PC-3 (cell line): ENCODE results near the gene NDUFA8. TPM values are rescaled to one million over a fixed set of nuclear protein-coding genes. Genes with fewer than 3 reads are reported as not detected.
A peak's percentile ranks its signal among the peaks of the same experiment; 100 is the strongest.

Experiments
- ATAC-seq: fragments of 200-7000 bp; cut with Tn5 transposase; 2 replicates; pipeline ENCODE4 v1.9.1; 2020; ENCODE audit warnings: mild to moderate bottlenecking, moderate library complexity
- BruUV-seq: library from RNA; stranded (reverse); fragments of 400-500 nt; replicated peaks from 2 replicates; lab custom pipeline; 2021; lab: Mats Ljungman, UMichigan
- CTCF ChIA-PET: fragments of 300-600 bp; sonication (Branson Sonifier 250); formaldehyde crosslinking; loops from one replicate; lab custom pipeline; 2022; ENCODE audit warnings: antibody characterized with exemption; lab: Charles Lee
- POLR2A ChIA-PET: fragments of 300-600 bp; sonication (Branson Sonifier 250); formaldehyde crosslinking; loops from one replicate; lab custom pipeline; 2022; ENCODE audit warnings: antibody characterized with exemption; ENCODE audit not compliant: unreplicated experiment; lab: Charles Lee
- DNase-seq: peaks from one replicate; pipeline ENCODE4 v3.0.0-alpha.2; 2015
- H2AFZ ChIP-seq: fragments of 300-600 bp; sonication (generic); 2 replicates; pipeline ENCODE4 v1.6.0; 2016; ENCODE audit warnings: antibody characterized with exemption, low read length
- H3F3A ChIP-seq: fragments of 300-600 bp; sonication (generic); one replicate; pipeline ENCODE4 v1.6.0; 2017; ENCODE audit warnings: antibody characterized with exemption, low read length, control low read depth, mild to moderate bottlenecking; ENCODE audit not compliant: unreplicated experiment
- H3K27ac ChIP-seq: fragments of 300-600 bp; sonication (generic); 2 replicates; pipeline ENCODE4 v1.5.1; 2016; ENCODE audit warnings: mild to moderate bottlenecking, low read length
- H3K27me3 ChIP-seq: fragments of 300-600 bp; sonication (generic); 2 replicates; pipeline ENCODE4 v1.6.1; 2016; ENCODE audit warnings: low read length, mixed read lengths
- H3K36me3 ChIP-seq: fragments of 300-600 bp; sonication (generic); 2 replicates; pipeline ENCODE4 v1.6.1; 2016; ENCODE audit warnings: low read depth, mixed run types, low read length, mixed read lengths
- H3K4me1 ChIP-seq: fragments of 300-600 bp; sonication (generic); 2 replicates; pipeline ENCODE4 v1.5.1; 2016; ENCODE audit warnings: low read length; ENCODE audit not compliant: insufficient read depth
- H3K4me2 ChIP-seq: fragments of 300-600 bp; sonication (generic); 2 replicates; pipeline ENCODE4 v1.6.0; 2016; ENCODE audit warnings: low read length
- H3K4me3 ChIP-seq: fragments of 300-600 bp; sonication (generic); 2 replicates; pipeline ENCODE4 v1.5.1; 2016; ENCODE audit warnings: mild to moderate bottlenecking, low read length, mixed read lengths
- H3K79me2 ChIP-seq: fragments of 300-600 bp; sonication (generic); 2 replicates; pipeline ENCODE4 v1.6.1; 2017; ENCODE audit warnings: low read length, mixed read lengths
- H3K9ac ChIP-seq: fragments of 300-600 bp; sonication (generic); 2 replicates; pipeline ENCODE4 v1.6.0; 2016; ENCODE audit warnings: mild to moderate bottlenecking, low read length
- H3K9me2 ChIP-seq: fragments of 300-600 bp; sonication (generic); replicated peaks from 2 replicates; pipeline ENCODE4 v1.6.1; 2016; ENCODE audit warnings: mixed run types, low read length, mixed read lengths
- H3K9me3 ChIP-seq: fragments of 300-600 bp; sonication (generic); 2 replicates; pipeline ENCODE4 v1.6.1; 2016; ENCODE audit warnings: low read length, mixed read lengths
- H4K20me1 ChIP-seq: fragments of 300-600 bp; sonication (generic); 2 replicates; pipeline ENCODE4 v1.6.1; 2016; ENCODE audit warnings: low read length, mixed read lengths
- CTCF ChIP-seq: fragments of 300-600 bp; sonication (generic); conservative IDR thresholded peaks from 2 replicates; pipeline ENCODE4 v1.5.1; 2017; ENCODE audit warnings: antibody characterized with exemption, low read depth, mild to moderate bottlenecking, low read length
- EZH2 ChIP-seq: fragments of 300-600 bp; sonication (generic); IDR thresholded peaks from one replicate; pipeline ENCODE4 v1.6.1; 2017; ENCODE audit warnings: antibody characterized with exemption, mild to moderate bottlenecking, low read length; ENCODE audit not compliant: unreplicated experiment
- EZH2phosphoT487 ChIP-seq: fragments of 300-600 bp; sonication (generic); IDR thresholded peaks from 2 replicates; pipeline ENCODE4 v1.6.1; 2018; ENCODE audit warnings: mild to moderate bottlenecking, antibody characterized with exemption, low read length, borderline replicate concordance
- intact Hi-C: fragments of 100-400 bp; cut with micrococcal nuclease; formaldehyde crosslinking; loops from 2 replicates; pipeline ENCODE4 v1.9.0; 2023
- total RNA-seq: library from RNA; depleted of rRNA; stranded (reverse); fragments of >200 nt; gene quantifications from 2 replicates; pipeline ENCODE4 v1.2.3, GENCODE V29; 2014

NDUFA8 gene
- total RNA-seq, 1 experiment from 2014 or later: 67.5 TPM

- BruUV-seq: no TSS peak
- Histone ChIP-seq H3K79me2 (no peaks in the 10 kb centered on the region), H3K36me3 (no peaks in the 10 kb centered on the region), H3K9ac (no peak overlapping the region), H3K9me2 (no peaks in the 10 kb centered on the region), H3F3A (no peaks in the 10 kb centered on the region), H2AFZ (no peak overlapping the region), H3K27ac (no peak overlapping the region), H3K9me3 (no peaks in the 10 kb centered on the region), H4K20me1 (no peaks in the 10 kb centered on the region), H3K4me3 (no peak overlapping the region), H3K4me2 (no peak overlapping the region), H3K27me3 (no peaks in the 10 kb centered on the region), H3K4me1 (peaks cover 14% of the 10 kb centered on the region)
- TF ChIP-seq CTCF (0 out of 2 replicates have a peak, but pooled peaks have one; percentile 13), EZH2phosphoT487 (no peak)
- DNase-seq (no peak), ATAC-seq (no peak)
- ChIA-PET CTCF (interaction anchor here (0.5 kb wide), 1 partner anchor 321 kb away, joined by 3 read pairs; no protein-coding TSS in a partner anchor), POLR2A (no interaction called here)
- intact Hi-C loops: loop anchor here (5.0 to 10.0 kb wide), 2 partner anchors 100 to 137 kb away; partner anchors contain the start of genes LHX6, MRRF and RBM18
Observed at GRCh38 chr9:122127396-122127798, 32.2 kb downstream of the NDUFA8 start.

GRCh38 chr9:122126331-122127261 is 33.0 kb downstream of the NDUFA8 start:
- H3K9me2 ChIP-seq: no peaks in the 10 kb centered on the region
- no peaks in the 10 kb centered on the region for H3K9me3 ChIP-seq
- ATAC-seq (peak; percentile 14; the same call in 1 of the 2 replicates), DNase-seq (peak; percentile 39)
- CTCF ChIA-PET: interaction anchor here (0.6 to 2.6 kb wide), 4 partner anchors 18 to 224 kb away, joined by 3 to 34 read pairs (median 4); no protein-coding TSS in a partner anchor
- no peaks in the 10 kb centered on the region for H3F3A ChIP-seq
- H2AFZ ChIP-seq: peak overlapping the region; percentile 81
- peak overlapping the region; percentile 76 for H3K4me2 ChIP-seq
- H3K27ac ChIP-seq: no peak overlapping the region
- POLR2A ChIA-PET: no interaction called here
- H4K20me1 ChIP-seq: no peaks in the 10 kb centered on the region
- no peak for TF ChIP-seq EZH2
- no peak for TF ChIP-seq CTCF
- TF ChIP-seq EZH2phosphoT487: no peak
- no peaks in the 10 kb centered on the region for H3K27me3 ChIP-seq
- H3K36me3 ChIP-seq: no peaks in the 10 kb centered on the region
- no peak overlapping the region for H3K9ac ChIP-seq
- intact Hi-C loops: loop anchor here (5.0 to 10.0 kb wide), 2 partner anchors 101 to 138 kb away; partner anchors contain the start of genes LHX6, MRRF and RBM18
- H3K79me2 ChIP-seq: no peaks in the 10 kb centered on the region
- BruUV-seq: no TSS peak
- H3K4me1 ChIP-seq: peaks cover 14% of the 10 kb centered on the region
- H3K4me3 ChIP-seq: no peak overlapping the region; the same call in 1 of the 2 replicates
